ENCODE data around the gene FUT1. TPM values are rescaled to one million over a fixed set of nuclear protein-coding genes. Genes with fewer than 3 reads are reported as not detected.

The FUT1 gene
- 2.9 and 5.1 TPM in 2 replicates for total RNA-seq (ENCODE audit: low replicate concordance)

DNA sequence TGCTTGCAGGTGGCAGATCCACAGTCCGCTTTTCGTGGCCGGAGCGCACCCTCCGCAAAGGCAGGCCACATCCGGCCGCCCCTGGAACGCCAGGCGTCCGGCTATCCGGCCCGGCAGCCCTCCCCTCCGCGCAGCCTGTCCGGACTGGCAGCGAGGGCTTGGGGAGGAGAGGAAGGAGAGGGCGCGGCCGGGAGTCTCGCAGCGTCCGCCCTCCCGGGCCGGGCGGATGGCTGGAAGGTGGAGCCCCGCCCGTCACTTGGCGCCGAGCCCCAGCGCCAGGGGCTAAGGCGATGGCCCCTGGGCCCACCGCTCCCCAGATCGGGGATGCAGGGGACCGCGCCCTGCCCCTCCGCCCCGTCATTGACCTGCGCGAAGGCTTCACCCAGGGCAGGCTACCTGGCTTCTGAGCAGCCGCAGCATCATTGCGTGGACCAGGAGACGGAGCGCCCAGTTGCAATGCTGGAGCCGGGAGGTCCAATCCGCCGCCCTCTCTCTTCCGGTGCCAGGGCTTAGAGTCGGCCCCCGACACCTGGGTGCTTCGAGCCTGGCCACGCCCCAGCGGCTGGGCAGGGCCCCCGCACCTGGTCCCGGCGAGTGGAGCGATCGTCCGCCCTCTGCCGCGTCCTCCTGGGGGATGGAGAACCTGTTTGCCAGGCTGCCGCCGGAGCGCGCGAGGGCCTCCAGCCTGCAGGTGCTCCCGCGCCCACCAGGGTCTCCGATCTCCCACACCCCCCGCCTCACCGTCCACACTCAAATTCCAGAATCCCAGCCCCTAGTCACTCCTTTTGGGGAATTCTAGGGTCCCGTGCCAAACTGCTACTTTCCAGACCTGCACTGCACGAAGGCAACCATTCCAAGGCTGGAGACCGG is at the start of gene FUT1:
TSS of gene FUT1 (minus strand) at position 146 of the 870 bp plus-strand sequence. CDS start 1,360 bp downstream, outside the sequence.
- Histone ChIP-seq H3K79me2 (ENCODE audit: low read depth) (peaks cover 17% of the 10 kb centered on the region), H3K4me3 (peak within 1 kb of the TSS; percentile 87), H3F3A (ENCODE audit: low read depth) (peaks cover 21% of the 10 kb centered on the region), H3K4me2 (peak within 1 kb of the TSS; percentile 96), H3K27me3 (peaks cover 11% of the 10 kb centered on the region), H2AFZ (replicated peaks) (peak within 1 kb of the TSS; percentile 93), H3K9ac (no peak within 1 kb of the TSS), H4K20me1 (ENCODE audit: low read depth) (no peaks in the 10 kb centered on the region), H3K27ac (no peak within 1 kb of the TSS), H3K9me3 (ENCODE audit: low read depth) (no peaks in the 10 kb centered on the region), H3K36me3 (no peaks in the 10 kb centered on the region), H3K4me1 (no peaks in the 10 kb centered on the region)
- Mint-ChIP-seq H3K27ac (peak within 1 kb of the TSS; percentile 78), H3K4me3 (peak within 1 kb of the TSS; percentile 83), H3K9me3 (peaks cover 1% of the 10 kb centered on the region), H3K27me3 (ENCODE audit: insufficient read depth, low read depth) (peaks cover 31% of the 10 kb centered on the region), H3K36me3 (peaks cover 4% of the 10 kb centered on the region), H3K4me1 (peaks cover 23% of the 10 kb centered on the region)
- TF ChIP-seq EZH2phosphoT487 (IDR thresholded peaks at IDR 0.05): no peak
- TF ChIP-seq EZH2 (IDR thresholded peaks at IDR 0.05): peak; percentile 21
- TF ChIP-seq, protein P1, sequence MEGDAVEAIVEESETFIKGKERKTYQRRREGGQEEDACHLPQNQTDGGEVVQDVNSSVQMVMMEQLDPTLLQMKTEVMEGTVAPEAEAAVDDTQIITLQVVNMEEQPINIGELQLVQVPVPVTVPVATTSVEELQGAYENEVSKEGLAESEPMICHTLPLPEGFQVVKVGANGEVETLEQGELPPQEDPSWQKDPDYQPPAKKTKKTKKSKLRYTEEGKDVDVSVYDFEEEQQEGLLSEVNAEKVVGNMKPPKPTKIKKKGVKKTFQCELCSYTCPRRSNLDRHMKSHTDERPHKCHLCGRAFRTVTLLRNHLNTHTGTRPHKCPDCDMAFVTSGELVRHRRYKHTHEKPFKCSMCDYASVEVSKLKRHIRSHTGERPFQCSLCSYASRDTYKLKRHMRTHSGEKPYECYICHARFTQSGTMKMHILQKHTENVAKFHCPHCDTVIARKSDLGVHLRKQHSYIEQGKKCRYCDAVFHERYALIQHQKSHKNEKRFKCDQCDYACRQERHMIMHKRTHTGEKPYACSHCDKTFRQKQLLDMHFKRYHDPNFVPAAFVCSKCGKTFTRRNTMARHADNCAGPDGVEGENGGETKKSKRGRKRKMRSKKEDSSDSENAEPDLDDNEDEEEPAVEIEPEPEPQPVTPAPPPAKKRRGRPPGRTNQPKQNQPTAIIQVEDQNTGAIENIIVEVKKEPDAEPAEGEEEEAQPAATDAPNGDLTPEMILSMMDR (IDR thresholded peaks at IDR 0.05): peak; percentile 44
- peak; percentile 89 for DNase-seq (ENCODE audit: low spot score)

DNA sequence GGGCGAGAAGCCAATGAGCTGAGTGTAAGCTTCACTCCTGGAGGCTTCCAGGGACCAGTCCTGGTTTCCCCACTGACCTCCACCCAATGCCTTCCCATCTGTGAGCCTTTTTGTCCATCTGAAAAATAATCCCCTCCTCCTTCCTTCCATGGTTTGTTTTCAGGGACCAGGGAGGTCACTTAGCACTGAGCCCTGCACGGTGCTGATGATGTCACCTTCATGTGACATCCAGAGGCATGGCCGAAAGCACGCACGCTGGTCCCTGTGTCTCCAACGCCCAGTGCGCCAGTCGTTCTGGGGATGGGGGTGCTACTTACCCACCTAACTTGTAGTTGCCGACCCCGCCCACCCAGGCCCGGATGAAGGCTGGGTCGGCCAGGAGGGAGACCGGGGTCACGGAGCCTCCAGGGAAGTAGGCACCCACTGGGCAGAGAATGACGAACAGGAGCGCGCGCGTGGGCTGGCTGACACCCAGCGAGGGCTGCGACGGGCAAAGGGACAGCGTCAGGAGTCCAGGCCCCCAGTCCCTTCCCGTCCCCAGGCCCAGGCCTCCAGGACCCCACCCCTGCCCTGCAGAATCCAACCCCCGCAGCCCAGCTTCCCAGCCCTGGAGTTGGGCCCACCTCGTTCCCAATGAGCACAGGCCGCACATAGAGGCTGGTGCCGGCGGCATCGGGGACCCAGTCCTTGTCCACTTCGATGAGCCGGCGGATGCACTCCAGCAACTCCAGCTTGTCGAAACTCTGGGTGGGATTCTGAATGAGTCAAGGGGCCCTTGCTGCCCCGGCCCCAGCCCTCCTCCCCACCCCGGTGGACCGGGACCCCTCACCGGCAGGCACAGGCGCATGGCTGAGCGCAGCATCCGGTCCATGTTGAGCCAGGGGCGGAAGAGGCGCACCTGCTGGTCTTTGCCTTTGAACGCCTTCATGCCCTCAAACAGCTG is 47.2 kb upstream of the FUT1 start:
- Histone ChIP-seq H3K4me2 (no peak overlapping the region), H2AFZ (replicated peaks) (no peak overlapping the region), H3K4me1 (peaks cover 8% of the 10 kb centered on the region), H3K9ac (no peak overlapping the region), H3F3A (ENCODE audit: low read depth) (peaks cover 6% of the 10 kb centered on the region), H4K20me1 (ENCODE audit: low read depth) (no peaks in the 10 kb centered on the region), H3K27ac (peak overlapping the region; percentile 62), H3K36me3 (no peaks in the 10 kb centered on the region), H3K4me3 (no peak overlapping the region), H3K9me3 (ENCODE audit: low read depth) (no peaks in the 10 kb centered on the region), H3K79me2 (ENCODE audit: low read depth) (no peaks in the 10 kb centered on the region), H3K27me3 (no peaks in the 10 kb centered on the region)
- Mint-ChIP-seq H3K4me3 (peak overlapping the region; percentile 38), H3K9me3 (no peaks in the 10 kb centered on the region), H3K4me1 (peaks cover 30% of the 10 kb centered on the region), H3K27me3 (ENCODE audit: insufficient read depth, low read depth) (no peaks in the 10 kb centered on the region), H3K27ac (peak overlapping the region; percentile 89), H3K36me3 (peaks cover 3% of the 10 kb centered on the region)
- TF ChIP-seq, protein P1 (IDR thresholded peaks at IDR 0.05): no peak
- TF ChIP-seq EZH2phosphoT487 (IDR thresholded peaks at IDR 0.05) (no peak), EZH2 (IDR thresholded peaks at IDR 0.05) (no peak)
- DNase-seq (ENCODE audit: low spot score): no peak

DNA sequence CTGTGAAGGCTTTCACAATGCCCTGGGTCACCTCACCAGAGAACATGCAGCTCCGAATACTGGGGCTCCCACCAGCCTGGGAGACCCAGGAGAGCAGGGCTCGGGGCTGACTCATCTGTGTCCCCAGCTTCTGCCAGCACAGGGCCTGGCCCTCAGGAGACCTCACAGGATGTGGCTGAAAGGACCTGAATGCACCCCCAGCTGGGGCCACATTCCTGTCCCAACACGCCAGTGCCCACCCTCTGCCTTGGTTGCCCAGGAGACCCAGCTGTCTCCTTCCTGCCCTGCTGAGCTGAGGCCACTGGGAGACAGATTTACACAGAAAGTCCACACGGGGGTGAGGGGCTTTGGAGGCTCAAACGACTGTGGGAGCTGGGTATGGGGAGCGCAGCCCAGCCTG is 46.5 kb upstream of the FUT1 start:
- Histone ChIP-seq H3K4me1 (peaks cover 8% of the 10 kb centered on the region), H3K9ac (no peak overlapping the region), H3K9me3 (ENCODE audit: low read depth) (no peaks in the 10 kb centered on the region), H2AFZ (replicated peaks) (no peak overlapping the region), H3F3A (ENCODE audit: low read depth) (peaks cover 6% of the 10 kb centered on the region), H4K20me1 (ENCODE audit: low read depth) (no peaks in the 10 kb centered on the region), H3K4me2 (peak overlapping the region; percentile 2), H3K79me2 (ENCODE audit: low read depth) (no peaks in the 10 kb centered on the region), H3K36me3 (no peaks in the 10 kb centered on the region), H3K4me3 (no peak overlapping the region), H3K27ac (peak overlapping the region; percentile 62), H3K27me3 (no peaks in the 10 kb centered on the region)
- TF ChIP-seq, protein P1 (IDR thresholded peaks at IDR 0.05): no peak
- TF ChIP-seq EZH2 (IDR thresholded peaks at IDR 0.05) (no peak), EZH2phosphoT487 (IDR thresholded peaks at IDR 0.05) (no peak)
- Mint-ChIP-seq H3K9me3 (no peaks in the 10 kb centered on the region), H3K27me3 (ENCODE audit: insufficient read depth, low read depth) (no peaks in the 10 kb centered on the region), H3K36me3 (peaks cover 3% of the 10 kb centered on the region), H3K4me1 (peaks cover 31% of the 10 kb centered on the region), H3K4me3 (no peak overlapping the region), H3K27ac (peak overlapping the region; percentile 50)
- DNase-seq (ENCODE audit: low spot score): peak; percentile 51

Data from neural progenitor cell (in vitro differentiated cells).